Measurements from ENCODE around the gene CEP20.

DNA sequence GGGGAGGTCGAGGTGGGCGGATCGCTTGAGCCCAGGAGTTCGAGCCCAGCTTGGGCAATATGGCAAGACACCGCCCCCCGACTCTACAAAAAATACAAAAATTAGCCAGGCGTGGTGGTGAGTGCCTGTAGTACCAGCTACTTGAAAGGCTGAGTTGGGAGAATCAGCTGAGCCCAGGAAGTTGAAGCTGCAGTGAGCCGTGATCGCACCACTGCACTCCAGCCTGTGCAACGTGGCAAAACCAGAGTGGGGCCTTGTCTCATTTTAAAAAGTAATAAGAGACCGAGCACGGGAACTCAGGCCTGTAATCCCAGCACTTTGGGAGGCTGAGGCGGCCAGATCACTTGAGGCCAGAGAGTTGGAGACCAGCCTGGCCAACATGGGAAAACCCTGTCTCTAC, 36.6 kb upstream of the CEP20 start:
- TF ChIP-seq GATA2 (IDR thresholded peaks at IDR 0.05; ENCODE audit: low read depth, low read length) (no peak), GATA3 (IDR thresholded peaks at IDR 0.05; ENCODE audit: low read depth, low read length) (no peak)

Measured in SH-SY5Y (cell line).